HCT116 (cell line): Measurements from ENCODE around the gene RGL2. TPM values are rescaled to one million over a fixed set of nuclear protein-coding genes. Genes with fewer than 3 reads are reported as not detected.

ENCODE experiments used
- ATAC-seq: fragments of 200-7000 bp; cut with Tn5 transposase; 2 replicates; pipeline ENCODE4 v1.9.1; 2020; ENCODE audit warnings: mild to moderate bottlenecking, moderate library complexity
- BruUV-seq: library from RNA; stranded (reverse); fragments of 400-500 nt; replicated peaks from 2 replicates; lab custom pipeline; 2021; lab: Mats Ljungman, UMichigan
- CTCF ChIA-PET: fragments of 300-600 bp; sonication (Branson Sonifier 250); formaldehyde crosslinking; loops from one replicate; lab custom pipeline; 2021; ENCODE audit warnings: antibody characterized with exemption; lab: Charles Lee
- POLR2A ChIA-PET: fragments of 300-600, 350-600 bp; sonication (Branson Sonifier 250); formaldehyde crosslinking; loops from one replicate; lab custom pipeline; 2021; ENCODE audit warnings: antibody characterized with exemption; lab: Charles Lee
- RAD21 ChIA-PET, 2 experiments: fragments of 300-600 bp; sonication (Branson Sonifier 250); formaldehyde crosslinking; loops; one replicate each; lab custom pipeline; 2023; ENCODE audit warnings: low total read pairs in 2 of 2; ENCODE audit not compliant: uncharacterized antibody in 2 of 2, unreplicated experiment in 2 of 2, low non-redundant PET in 1 of 2; lab: Charles Lee
- DNase-seq: peaks from one replicate; pipeline ENCODE4 v3.0.0-alpha.2; 2010; ENCODE audit warnings: low read depth, low spot score
- H2AFZ ChIP-seq: fragments of 200-600 bp; shearing (Covaris generic), sonication (generic); 2 replicates; pipeline ENCODE4 v1.6.1; 2017; ENCODE audit warnings: low read depth, mixed run types, mixed read lengths, antibody characterized with exemption, low read length; ENCODE audit not compliant: poor library complexity, severe bottlenecking
- H3K27ac ChIP-seq: 2 replicates; pipeline ENCODE4 v1.5.1; 2012; ENCODE audit warnings: low read depth, low read length
- H3K27me3 ChIP-seq: fragments of 200-600 bp; sonication (generic); 2 replicates; pipeline ENCODE4 v1.6.1; 2016; ENCODE audit warnings: mixed run types, low read length, mixed read lengths; ENCODE audit not compliant: insufficient read depth
- H3K36me3 ChIP-seq, 2 experiments: fragments of 200-500 bp in 1 of 2; fragments of 200-600 bp in 1 of 2; sonication (Bioruptor generic) in 1 of 2; sonication (generic) in 1 of 2; 2 replicates each; pipeline versions ENCODE4 v1.5.1 to v1.6.1; 2014 to 2016; ENCODE audit warnings: low read length in 2 of 2, inconsistent platforms in 1 of 2, mixed read lengths in 1 of 2, mixed run types in 1 of 2; ENCODE audit not compliant: insufficient read depth in 2 of 2, control insufficient read depth in 1 of 2
- H3K4me1 ChIP-seq, 2 experiments: fragments of 200-600 bp in 1 of 2; sonication (generic) in 1 of 2; 2 replicates each; pipeline versions ENCODE4 v1.5.1 to v1.6.1; 2012 to 2017; ENCODE audit warnings: low read length in 2 of 2, inconsistent platforms in 1 of 2, mild to moderate bottlenecking in 1 of 2, mixed read lengths in 1 of 2, mixed run types in 1 of 2, moderate library complexity in 1 of 2; ENCODE audit not compliant: insufficient read depth in 2 of 2, control insufficient read depth in 1 of 2
- H3K4me2 ChIP-seq: fragments of 200-600 bp; sonication (generic); 2 replicates; pipeline ENCODE4 v1.6.1; 2017; ENCODE audit warnings: mixed run types, low read length, mixed read lengths
- H3K4me3 ChIP-seq, 2 experiments: fragments of 200-600 bp in 1 of 2; sonication (generic) in 1 of 2; replicated peaks in 1 of 2; 2 replicates each; pipeline ENCODE4 v1.5.1; 2011 to 2016; ENCODE audit warnings: low read length in 2 of 2, control low read depth in 1 of 2, low read depth in 1 of 2, mild to moderate bottlenecking in 1 of 2, mixed read lengths in 1 of 2, mixed run types in 1 of 2
- H3K79me2 ChIP-seq: fragments of 200-600 bp; sonication (generic); 2 replicates; pipeline ENCODE4 v1.6.1; 2017; ENCODE audit warnings: mild to moderate bottlenecking, mixed run types, low read length, moderate library complexity, mixed read lengths; ENCODE audit not compliant: insufficient read depth
- H3K9ac ChIP-seq: fragments of 200-600 bp; sonication (generic); 2 replicates; pipeline ENCODE4 v1.6.1; 2016; ENCODE audit warnings: low read length, mixed read lengths
- H3K9me2 ChIP-seq: fragments of 200-600 bp; sonication (generic), shearing (Covaris generic); 2 replicates; pipeline ENCODE4 v1.6.1; 2017; ENCODE audit warnings: mixed run types, mild to moderate bottlenecking, moderate library complexity; ENCODE audit not compliant: insufficient read depth
- H3K9me3 ChIP-seq, 2 experiments: fragments of 200-500 bp in 1 of 2; fragments of 200-600 bp in 1 of 2; sonication (Bioruptor generic) in 1 of 2; sonication (generic) in 1 of 2; 2 replicates each; pipeline ENCODE4 v1.6.1; 2014 to 2017; ENCODE audit warnings: low read length in 2 of 2, mixed read lengths in 2 of 2, inconsistent platforms in 1 of 2, low read depth in 1 of 2, mild to moderate bottlenecking in 1 of 2, mixed run types in 1 of 2, moderate library complexity in 1 of 2; ENCODE audit not compliant: control insufficient read depth in 1 of 2, insufficient read depth in 1 of 2
- H4K20me1 ChIP-seq: fragments of 200-600 bp; sonication (generic), shearing (Covaris generic); 2 replicates; pipeline ENCODE4 v1.6.1; 2017; ENCODE audit warnings: mixed run types, mild to moderate bottlenecking, moderate library complexity; ENCODE audit not compliant: insufficient read depth
- CEBPB ChIP-seq: IDR thresholded peaks from 2 replicates; pipeline ENCODE4 v1.6.1; 2012; ENCODE audit warnings: low read depth
- POLR2A ChIP-seq: IDR thresholded peaks from 2 replicates; pipeline ENCODE4 v1.7.0; 2011; ENCODE audit warnings: borderline replicate concordance; ENCODE audit not compliant: insufficient read depth, insufficient read length; ENCODE audit errors: extremely low read depth
- RAD21 ChIP-seq: IDR thresholded peaks from 2 replicates; pipeline ENCODE4 v1.6.1; 2012; ENCODE audit warnings: low read depth, mild to moderate bottlenecking
- TCF7L2 ChIP-seq: IDR thresholded peaks from 2 replicates; pipeline ENCODE4 v1.7.0; 2011; ENCODE audit warnings: borderline replicate concordance, inconsistent platforms; ENCODE audit not compliant: insufficient read depth, insufficient read length; ENCODE audit errors: extremely low read depth
- intact Hi-C: fragments of 100-400 bp; cut with micrococcal nuclease; formaldehyde crosslinking; loops from 2 replicates; pipeline ENCODE4 v1.10.0; 2022
- total RNA-seq: library from RNA; stranded (reverse); gene quantifications from one replicate; pipeline ENCODE4 v1.2.1, GENCODE V29; 2021; ENCODE audit not compliant: unreplicated experiment
- TF ChIP-seq, protein P1 (sequence below): IDR thresholded peaks from 2 replicates; pipeline ENCODE4 v1.6.1; 2012

The RGL2 gene
- total RNA-seq, 1 experiment from 2014 or later: 53.4 TPM

DNA sequence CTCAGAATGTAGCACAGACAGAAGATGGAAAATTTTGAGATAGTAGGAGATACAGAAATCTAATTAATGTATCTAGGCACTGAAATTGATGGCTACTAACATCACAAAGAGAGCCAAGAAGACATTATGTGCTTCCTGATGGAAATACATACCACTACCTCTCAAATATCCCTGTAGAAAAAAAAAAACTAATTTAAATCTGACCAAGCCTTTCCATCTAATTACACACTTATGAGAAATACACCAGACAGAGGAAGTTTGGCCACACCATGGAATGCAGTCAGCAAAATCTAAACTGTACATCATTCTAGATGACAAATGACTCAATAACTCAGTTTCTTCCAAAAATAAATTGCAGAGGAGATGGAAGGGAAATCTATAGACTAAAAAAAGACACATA lies 46.0 kb downstream of the RGL2 start:
- no peaks in the 10 kb centered on the region for H3K27me3 ChIP-seq
- H3K4me3 ChIP-seq: no peak overlapping the region
- DNase-seq (no peak), ATAC-seq (no peak)
- H3K27ac ChIP-seq: no peak overlapping the region
- H3K4me2 ChIP-seq: no peak overlapping the region
- no peak overlapping the region for H3K9ac ChIP-seq
- POLR2A ChIA-PET: no interaction called here
- no peak overlapping the region for H2AFZ ChIP-seq
- TF ChIP-seq TCF7L2 (no peak), CEBPB (no peak), POLR2A (no peak)
- no peaks in the 10 kb centered on the region for H3K9me3 ChIP-seq
- intact Hi-C loops: no loop called here
- H3K36me3 ChIP-seq: no peaks in the 10 kb centered on the region
- H4K20me1 ChIP-seq: no peaks in the 10 kb centered on the region
- RAD21 ChIA-PET: no interaction called here
- CTCF ChIA-PET: no interaction called here
- H3K9me2 ChIP-seq: no peaks in the 10 kb centered on the region
- no peaks in the 10 kb centered on the region for H3K79me2 ChIP-seq
- H3K4me1 ChIP-seq: peaks cover 30 to 53% of the 10 kb centered on the region in 2 experiments
- no TSS peak for BruUV-seq

DNA sequence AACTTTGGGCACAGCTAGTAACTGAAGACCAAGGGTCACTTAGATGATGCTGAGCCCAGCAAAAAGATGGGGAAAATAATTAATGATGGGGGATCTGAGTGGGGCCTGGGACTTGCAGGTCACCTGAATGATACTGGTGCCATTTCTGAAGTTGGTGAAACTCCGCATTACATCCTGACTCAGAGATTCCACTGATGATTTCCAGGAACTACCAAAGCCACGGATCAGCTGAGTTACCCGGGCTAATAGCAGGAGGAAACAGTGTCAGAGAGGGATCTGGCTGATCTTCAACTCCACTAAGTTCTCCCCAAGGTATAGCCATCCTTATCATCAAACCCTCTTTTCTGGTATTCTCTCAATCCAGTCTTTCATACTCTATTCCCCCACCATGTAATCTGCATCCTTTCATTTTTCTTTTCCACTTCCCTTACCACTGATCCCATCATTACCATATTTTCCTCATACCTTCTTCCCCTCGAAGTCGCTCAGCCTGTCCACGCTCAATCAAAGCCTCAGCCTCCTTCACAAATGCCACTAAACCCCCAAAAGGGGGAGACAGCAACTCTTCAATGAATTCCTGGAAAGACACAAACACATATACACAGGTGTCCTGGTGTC lies 47.2 kb downstream of the RGL2 start:
- H4K20me1 ChIP-seq: no peaks in the 10 kb centered on the region
- H3K4me1 ChIP-seq: peaks cover 24 to 53% of the 10 kb centered on the region in 2 experiments
- no peak overlapping the region for H3K4me3 ChIP-seq
- ATAC-seq (no peak), DNase-seq (no peak)
- RAD21 ChIA-PET: no interaction called here
- no peak overlapping the region for H2AFZ ChIP-seq
- BruUV-seq: no TSS peak
- POLR2A ChIA-PET: interaction anchor here (3.7 to 4.0 kb wide), 2 partner anchors 10 to 20 kb away, joined by 19 to 24 read pairs; partner anchors contain the start of genes RPS18 and VPS52
- no peaks in the 10 kb centered on the region for H3K9me2 ChIP-seq
- no peaks in the 10 kb centered on the region for H3K79me2 ChIP-seq
- H3K9me3 ChIP-seq: no peaks in the 10 kb centered on the region
- no peak overlapping the region for H3K4me2 ChIP-seq
- intact Hi-C loops: no loop called here
- CTCF ChIA-PET: no interaction called here
- H3K36me3 ChIP-seq: no peaks in the 10 kb centered on the region
- TF ChIP-seq, protein P1, sequence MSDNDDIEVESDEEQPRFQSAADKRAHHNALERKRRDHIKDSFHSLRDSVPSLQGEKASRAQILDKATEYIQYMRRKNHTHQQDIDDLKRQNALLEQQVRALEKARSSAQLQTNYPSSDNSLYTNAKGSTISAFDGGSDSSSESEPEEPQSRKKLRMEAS: no peak
- peak; percentile 16; the same call in 1 of the 2 replicates for TF ChIP-seq RAD21
- TF ChIP-seq, all 23 proteins: peak for 1
- Histone ChIP-seq H3K27ac (no peak overlapping the region), H3K9ac (no peak overlapping the region), H3K27me3 (no peaks in the 10 kb centered on the region)
